Measurements from ENCODE around the gene CASR.

DNA sequence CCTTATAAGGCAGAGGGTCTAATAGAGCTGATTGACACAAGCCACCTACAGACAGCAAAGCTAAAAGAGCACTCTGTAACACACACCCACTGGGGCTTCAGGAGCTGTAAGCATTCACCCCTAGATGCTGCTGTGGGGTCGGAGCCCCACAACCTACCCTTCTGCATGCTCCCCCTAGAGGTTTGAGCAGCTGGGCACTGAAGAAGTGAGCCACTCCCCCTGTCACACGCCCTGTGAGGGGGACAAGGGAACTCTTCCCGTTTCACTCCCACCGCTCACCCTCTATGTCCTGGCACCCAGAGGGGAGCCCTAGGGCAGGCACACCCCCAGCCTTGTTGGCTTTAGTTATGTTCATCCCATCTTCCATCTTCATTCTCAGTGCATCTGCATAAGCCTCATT lies 132.2 kb downstream of the CASR start:
- TF ChIP-seq, protein P1, sequence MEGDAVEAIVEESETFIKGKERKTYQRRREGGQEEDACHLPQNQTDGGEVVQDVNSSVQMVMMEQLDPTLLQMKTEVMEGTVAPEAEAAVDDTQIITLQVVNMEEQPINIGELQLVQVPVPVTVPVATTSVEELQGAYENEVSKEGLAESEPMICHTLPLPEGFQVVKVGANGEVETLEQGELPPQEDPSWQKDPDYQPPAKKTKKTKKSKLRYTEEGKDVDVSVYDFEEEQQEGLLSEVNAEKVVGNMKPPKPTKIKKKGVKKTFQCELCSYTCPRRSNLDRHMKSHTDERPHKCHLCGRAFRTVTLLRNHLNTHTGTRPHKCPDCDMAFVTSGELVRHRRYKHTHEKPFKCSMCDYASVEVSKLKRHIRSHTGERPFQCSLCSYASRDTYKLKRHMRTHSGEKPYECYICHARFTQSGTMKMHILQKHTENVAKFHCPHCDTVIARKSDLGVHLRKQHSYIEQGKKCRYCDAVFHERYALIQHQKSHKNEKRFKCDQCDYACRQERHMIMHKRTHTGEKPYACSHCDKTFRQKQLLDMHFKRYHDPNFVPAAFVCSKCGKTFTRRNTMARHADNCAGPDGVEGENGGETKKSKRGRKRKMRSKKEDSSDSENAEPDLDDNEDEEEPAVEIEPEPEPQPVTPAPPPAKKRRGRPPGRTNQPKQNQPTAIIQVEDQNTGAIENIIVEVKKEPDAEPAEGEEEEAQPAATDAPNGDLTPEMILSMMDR (IDR thresholded peaks at IDR 0.05) = no peak
- no peak for TF ChIP-seq POLR2A (IDR thresholded peaks at IDR 0.05)
